Measurements from ENCODE around the gene DNAJB8.

The DNAJB8 gene

GRCh38 chr3:128424508-128425069 is 42.1 kb downstream of the DNAJB8 start:
- no peak for FAIRE-seq

- no peak for FAIRE-seq
Measured at GRCh38 chr3:128423525-128424147, 43.1 kb downstream of the DNAJB8 start.

DNA sequence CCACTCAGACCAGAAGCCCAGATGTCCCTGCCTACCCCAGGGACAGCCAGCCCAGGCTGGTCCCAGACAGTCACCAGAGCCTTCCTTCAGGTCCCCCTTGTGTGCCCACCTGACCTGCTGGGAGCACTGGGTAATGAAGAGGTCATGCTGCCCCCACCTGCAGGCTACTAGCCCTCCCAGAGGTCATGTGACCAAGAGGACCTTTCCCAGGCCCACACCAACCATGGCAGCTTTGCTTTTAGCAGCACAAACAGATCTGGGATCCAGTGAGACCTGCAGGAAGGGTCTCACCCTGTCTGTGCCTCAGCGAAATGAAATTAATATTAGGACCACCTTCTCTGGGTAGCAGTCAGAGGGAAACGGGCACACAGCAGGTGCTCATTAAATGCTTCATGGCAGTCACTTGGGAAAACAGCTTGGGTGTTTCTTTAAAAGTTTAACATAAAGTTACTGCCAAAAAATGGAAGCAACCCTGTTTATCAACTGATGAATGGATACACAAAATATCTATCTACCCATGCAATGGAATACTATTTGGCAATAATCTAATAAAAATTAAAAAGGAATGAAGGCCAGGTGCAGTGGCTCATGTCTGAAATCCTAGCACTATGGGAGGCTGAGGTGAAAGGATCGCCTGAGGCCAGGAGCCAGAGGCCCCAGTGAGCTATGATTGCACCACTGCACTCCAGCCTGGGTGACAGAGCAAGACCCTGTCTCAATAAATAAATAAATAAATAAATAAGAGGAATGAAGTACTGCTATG is 43.7 kb downstream of the DNAJB8 start:
- no peak for FAIRE-seq

DNA sequence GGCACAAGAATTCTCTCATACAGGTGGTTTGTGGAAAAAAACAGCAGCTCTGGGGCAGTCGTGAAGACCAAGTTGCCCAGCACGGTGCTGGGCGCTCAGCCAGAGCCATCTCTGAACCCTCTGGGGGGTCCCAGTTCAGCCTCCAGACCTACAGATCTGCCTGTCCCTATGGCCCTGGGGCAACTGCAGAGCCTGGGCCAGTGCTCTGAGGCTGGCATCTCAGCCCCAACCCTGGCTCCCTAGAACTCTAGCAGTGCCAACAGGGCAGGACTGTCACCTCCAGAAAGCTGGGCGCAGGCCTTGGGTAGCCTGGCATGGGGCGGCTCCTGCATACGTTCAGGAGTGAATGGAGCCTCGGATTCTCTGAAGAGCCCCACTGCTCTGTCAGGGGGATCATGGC is 44.7 kb downstream of the DNAJB8 start:
- FAIRE-seq, result no peak

DNA sequence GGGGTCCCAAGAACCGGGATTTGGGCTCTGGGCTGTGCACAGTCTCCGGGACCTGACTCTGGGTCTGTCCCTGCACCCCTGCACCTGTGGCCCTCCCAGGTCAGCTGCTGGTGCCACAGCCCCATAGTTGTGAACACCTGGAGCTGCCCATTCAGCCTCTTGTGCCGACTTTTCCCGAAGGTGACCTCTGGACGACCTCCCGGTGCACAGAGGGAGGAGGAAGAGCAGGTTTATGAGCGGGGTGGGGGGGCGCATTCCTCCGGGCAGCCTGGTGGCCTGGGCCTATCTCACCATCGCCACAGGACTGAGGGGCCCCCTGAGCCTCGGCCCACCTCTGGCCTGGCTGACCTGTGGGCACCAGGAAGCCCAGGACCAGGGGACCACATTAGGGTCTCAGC is 45.3 kb downstream of the DNAJB8 start:
- no peak for FAIRE-seq

- FAIRE-seq, result no peak
Measured at GRCh38 chr3:128420720-128421438, 45.8 kb downstream of the DNAJB8 start.

DNA sequence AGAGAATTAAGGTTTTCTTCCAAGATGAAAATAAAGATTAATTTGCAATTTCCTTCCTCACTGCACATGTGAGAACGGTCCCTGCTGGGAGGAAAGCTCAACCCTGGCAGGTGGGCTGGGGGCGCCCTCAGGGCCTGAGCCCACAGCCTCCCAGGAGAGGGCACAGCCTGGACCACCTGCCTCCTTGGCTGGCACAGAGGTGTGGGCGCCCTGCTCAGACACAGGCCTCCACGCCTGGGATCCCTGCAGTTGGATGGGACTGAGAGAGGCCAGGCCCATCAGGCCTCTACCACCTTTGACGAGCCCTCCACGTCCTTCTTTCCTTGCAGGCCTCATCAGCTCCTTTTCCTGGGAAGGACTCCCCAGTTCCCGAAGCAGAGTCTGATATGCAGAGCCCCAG is 46.4 kb downstream of the DNAJB8 start:
- no peak for FAIRE-seq

DNA sequence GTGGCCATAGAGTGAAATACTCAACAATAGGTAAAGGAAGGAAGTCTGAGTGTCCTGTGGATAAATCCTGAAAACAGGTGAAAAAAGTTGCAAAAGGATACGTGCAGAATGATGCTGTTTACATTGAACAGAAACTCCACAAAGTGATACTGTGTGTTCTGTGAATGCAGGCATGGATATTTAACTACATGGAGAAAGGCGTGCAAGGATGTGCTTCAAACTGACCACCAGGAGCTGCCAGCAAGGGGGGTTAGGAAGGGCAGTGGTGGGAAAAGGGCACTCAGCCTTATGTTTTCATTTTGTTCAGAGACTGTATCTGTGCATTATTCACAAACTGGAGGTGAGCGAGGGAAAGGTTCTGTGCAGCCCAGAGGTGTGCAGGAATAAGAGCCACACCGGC is 47.4 kb downstream of the DNAJB8 start:
- no peak for FAIRE-seq

DNA sequence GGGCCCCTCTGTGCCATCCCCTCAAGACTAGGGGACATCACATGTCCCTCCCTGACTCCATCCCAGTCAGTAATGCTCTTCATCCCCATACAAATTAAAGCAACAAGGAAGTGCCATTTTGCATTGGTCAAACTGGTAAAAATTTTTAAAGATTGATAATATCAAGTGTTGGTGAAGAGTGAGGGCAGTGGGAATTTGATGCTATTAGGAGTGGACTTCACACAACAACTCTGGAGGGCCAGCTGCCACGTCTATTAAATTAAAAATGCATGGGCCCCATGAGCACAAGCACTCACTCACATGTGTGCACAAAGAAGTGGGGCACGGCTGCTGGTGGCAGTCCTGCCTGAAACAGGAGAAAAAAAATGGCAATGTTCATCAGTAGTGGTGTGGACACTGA is 47.8 kb downstream of the DNAJB8 start:
- no peak for FAIRE-seq

GRCh38 chr3:128416578-128417211 is 50.0 kb downstream of the DNAJB8 start:
- no peak for FAIRE-seq

DNA sequence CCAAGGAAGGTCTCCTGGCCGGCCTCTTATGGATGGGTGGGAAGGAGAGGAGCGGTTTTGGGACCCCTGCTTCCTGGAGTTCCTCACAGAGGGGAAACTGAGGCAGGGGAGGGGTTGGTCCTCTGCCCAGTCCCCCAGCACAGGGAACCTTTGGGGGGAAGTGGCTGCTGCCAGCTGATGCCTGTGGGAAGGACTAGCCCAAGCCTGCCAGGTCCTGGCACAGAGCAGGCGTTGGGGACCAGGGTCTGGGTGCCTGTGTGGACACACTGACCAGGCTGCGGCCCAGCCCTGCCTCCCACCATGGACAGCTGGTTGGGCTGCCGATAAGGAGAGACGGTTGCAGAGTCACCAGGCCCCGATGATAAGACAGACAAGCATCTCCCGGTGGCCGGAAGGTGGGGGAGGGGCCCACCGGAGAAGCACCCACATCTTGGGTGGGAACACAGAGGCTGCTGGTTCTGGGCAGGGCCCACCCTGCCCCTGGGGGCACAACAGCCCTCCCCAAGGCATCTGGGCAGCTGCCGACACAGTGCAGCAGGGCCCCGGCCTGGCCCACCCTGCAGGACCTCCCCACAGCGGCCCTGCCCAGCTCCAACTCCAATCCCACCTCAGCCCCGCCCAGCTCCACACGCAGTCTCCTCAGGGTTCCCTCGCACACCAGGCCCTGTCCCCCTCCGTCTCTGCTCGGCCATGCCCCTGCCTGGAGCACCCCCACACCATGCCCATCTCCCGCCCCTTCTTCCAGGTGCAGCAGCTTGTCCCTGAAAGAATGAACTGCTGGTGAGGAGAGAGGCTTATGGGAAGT is 50.7 kb downstream of the DNAJB8 start:
- FAIRE-seq, result no peak

DNA sequence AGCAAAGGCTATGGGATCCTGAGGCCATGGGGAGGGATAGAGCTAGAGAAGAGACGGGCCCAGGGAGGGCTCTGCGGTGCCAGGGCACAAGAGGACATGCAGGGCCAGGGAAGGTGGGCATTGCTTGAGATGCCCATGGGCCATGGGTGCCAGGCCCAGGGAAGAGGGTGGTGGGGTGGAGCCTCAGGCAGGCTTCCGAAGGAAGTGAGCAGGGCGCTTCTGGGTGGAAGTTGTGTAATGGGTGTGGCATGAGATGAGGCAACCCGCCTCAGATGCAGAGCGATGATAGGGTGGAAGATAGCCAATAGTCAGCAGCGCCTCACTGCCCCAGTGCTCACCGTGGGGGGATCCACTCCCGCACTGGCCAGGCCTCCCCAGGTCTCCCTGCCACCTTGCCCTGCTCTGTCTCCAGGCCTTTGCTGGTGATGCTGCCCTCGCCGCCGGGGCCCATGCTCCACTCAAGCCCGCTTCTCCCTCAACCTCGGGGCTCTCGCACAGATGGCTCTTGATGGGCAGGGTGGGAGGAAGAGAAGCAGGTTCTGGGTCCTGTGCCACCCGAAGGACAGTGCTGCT is 51.4 kb downstream of the DNAJB8 start:
- no peak for FAIRE-seq

DNA sequence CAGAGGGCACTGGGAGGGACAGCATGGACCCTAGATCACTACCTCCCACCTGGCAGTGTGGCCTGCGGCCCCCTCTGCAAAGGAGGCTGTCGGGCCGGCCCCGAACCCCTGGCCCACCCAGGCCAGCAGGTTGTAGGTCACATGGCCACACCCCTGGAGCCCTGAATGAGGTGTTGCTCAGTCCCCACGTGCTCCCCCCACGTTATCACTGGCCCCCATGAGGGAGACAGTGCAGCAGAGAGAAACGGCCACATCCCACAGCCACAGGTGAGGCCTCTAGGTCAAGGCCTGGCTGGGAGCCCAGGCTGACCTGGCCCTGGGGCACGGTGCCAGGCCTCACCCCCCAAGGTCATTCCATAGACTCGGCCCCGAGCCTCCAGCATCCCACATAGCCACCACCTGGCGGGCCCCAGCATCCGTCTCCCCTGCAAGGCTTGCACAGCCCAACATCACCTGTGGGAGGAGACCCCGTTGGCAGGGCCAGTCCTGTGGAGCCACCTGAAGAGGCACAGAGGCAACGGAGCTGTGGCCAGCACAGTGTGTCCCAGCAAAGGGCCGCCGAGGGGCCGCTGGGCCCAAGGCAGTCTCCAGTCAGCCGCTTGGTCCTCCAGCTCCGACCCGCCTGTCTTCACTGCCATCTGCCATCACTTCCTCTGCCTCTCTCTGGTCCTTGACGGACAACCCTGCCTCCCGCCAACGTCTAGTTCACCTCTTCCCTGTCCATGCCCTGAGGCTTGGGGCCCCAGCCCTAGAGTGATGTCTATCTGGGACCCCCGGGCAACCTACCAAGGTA is 53.1 kb downstream of the DNAJB8 start:
- FAIRE-seq, result no peak

GRCh38 chr3:128413003-128413370 is 53.7 kb downstream of the DNAJB8 start:
- no peak for FAIRE-seq

All from islet of Langerhans (tissue), 1 donor.